HG02870 (cell line): ENCODE measurements around the gene DRD3.

Source experiments
- ATAC-seq: cut with Tn5 transposase; IDR thresholded peaks from one replicate; pipeline ENCODE4 v1.9.1; 2021; ENCODE audit warnings: mild to moderate bottlenecking, moderate library complexity; ENCODE audit not compliant: unreplicated experiment

DRD3 gene

GRCh38 chr3:114122027-114122709, 56.7 kb downstream of the DRD3 start:
- no peak for ATAC-seq

DNA sequence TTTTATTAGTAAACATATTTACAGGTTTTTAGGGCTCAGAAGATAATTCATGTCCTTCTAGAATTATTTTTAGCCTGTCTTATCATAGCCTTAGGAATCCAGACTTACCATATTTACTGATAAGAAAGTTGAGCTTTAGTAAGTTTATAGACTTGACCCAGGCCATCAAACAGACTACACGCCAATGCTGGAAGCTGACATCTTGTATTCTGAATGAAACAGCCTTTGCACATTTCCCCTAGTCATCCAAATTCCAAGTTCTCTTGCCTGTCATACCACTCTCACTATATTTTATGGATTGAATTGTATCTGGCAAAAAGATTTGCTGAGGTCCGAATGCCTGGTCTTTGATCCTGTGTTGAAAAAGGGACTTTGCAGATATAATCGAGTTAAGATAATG, 58.6 kb downstream of the DRD3 start:
- no peak for ATAC-seq

- no peak for ATAC-seq
Measured at GRCh38 chr3:114119776-114120175, 59.1 kb downstream of the DRD3 start.

GRCh38 chr3:114115143-114115542, 63.7 kb downstream of the DRD3 start:
- no peak for ATAC-seq

DNA sequence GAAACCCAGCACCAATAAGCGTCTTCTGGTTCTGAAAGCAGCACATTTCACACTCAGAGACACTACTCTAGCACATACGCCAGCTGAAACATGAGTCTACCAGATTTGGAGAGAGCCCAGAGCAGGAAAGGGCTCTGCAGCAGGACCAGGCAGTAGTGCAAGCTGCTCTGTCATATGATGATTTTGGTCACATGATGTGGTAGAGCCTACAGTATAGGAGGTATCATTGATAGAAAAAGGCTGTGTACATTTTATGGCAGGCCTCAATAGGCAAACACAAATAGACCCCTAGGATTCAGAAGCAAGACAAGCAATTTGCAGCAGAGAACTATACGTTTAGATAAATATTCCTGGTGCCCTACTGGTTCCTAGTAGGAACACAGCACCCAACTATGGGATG, 64.1 kb downstream of the DRD3 start:
- ATAC-seq, result no peak

- no peak for ATAC-seq
Measured at GRCh38 chr3:114112696-114113095, 66.2 kb downstream of the DRD3 start.

DNA sequence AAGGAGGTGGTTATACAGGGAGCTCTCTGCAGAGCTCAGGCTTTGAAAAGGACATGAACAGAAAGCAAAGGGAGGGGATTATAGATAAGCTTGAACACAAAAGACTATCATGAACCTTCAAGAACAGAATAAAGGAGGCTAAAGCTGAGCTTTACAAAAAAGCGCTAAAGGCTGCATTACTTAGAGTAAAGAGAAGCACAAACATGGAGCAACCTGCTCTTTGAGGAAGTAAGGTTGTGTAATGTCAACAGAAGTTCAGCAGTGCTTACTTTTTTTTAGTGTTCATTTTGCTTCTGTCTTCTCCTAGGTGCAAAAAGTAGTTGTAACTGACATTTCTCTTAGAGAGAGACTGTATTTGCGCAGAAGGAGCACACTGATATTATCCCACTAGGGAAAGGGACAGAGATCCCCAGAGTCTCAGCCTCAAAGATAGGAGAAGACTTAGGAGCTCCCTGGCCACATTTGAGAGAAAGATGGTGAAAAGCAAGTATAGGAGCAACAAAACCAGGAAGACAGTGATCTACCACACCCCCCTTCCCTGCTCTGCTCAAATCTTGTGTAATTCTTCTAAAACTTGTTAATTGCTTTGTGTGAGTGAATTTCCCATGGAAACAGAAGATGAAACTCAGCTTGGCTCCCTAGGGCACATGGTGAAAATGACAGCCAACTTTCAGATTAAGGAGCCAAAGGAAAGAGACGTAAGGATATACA, 67.6 kb downstream of the DRD3 start:
- no peak for ATAC-seq

- no peak for ATAC-seq
Measured at GRCh38 chr3:114110439-114110838, 68.4 kb downstream of the DRD3 start.

DNA sequence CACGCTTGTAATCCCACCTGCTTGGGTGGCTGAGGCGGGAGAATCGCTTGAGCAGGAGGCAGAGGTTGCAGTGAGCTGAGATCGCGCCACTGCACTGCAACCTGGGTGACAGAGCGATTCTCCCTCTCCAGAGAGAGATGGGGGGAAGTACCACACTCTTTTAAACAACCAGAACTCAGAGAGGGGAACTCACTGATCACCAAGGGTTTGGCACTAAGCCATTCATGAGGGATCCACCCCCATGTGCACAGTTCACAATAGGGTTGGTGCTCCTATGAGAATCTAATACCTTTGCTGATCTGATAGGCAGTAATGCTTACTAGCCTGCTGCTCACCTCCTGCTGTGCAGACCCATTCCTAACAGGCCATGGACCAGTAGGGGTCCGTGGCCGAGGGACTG, 70.7 kb downstream of the DRD3 start:
- ATAC-seq, result no peak

GRCh38 chr3:114104414-114104813, 74.4 kb downstream of the DRD3 start:
- no peak for ATAC-seq

DNA sequence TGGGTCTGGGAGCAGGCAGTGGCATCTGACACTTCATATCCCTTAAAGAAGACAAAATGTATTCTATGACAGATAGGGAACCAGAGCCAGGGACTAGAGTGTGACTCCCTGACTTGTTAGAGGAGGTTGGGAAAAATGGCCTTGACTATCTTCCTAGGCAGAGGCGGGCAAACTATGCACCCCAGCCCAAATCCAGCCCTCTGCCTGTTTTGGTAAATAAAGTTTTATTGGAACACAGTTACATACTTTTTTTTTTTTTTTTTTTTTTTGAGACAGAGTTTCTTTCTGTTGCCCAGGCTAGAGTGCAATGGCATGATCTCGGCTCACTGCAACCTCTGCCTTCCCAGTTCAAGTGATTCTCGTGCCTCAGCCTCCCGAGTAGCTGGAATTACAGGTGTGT, 75.0 kb downstream of the DRD3 start:
- ATAC-seq, result no peak

- ATAC-seq, result no peak
Measured at GRCh38 chr3:114103181-114103580, 75.7 kb downstream of the DRD3 start.

DNA sequence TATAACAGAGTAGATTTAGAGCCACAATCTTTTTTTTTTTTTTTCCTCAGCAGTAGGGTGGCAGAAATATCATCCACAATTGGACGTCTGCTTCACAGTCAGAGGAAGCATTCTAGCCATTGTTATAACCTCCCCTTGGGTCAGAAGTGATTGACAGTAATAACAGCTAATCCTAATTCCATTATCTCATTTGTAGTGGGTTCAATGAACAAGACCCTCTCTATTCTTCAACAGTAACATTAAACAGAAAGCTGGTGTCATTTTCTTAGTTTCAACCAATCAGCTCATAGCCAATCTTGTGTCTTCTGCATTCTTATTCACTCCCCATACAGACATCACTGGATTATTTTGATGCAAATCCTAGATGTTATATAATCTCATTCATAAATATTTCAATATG, 77.8 kb downstream of the DRD3 start:
- no peak for ATAC-seq

DNA sequence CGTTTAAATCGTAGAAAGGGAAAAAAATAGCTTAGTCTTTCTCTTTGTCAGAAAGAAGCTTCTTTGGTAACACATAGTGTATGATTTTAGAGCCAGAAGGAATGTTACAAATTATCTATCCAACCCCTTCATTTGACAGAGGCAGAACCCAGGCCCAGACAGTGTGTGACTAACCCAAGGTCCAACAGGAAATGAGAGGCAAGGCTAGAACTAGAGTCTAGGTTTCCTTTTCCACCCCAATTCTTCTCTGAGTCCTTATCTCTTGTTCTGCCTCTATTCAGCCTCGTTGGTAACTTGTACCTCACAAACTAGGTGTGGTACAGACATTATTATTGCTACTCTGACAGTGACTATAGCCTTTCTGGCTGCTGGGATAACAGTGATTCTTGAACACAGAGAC, 83.1 kb downstream of the DRD3 start:
- ATAC-seq, result no peak

DNA sequence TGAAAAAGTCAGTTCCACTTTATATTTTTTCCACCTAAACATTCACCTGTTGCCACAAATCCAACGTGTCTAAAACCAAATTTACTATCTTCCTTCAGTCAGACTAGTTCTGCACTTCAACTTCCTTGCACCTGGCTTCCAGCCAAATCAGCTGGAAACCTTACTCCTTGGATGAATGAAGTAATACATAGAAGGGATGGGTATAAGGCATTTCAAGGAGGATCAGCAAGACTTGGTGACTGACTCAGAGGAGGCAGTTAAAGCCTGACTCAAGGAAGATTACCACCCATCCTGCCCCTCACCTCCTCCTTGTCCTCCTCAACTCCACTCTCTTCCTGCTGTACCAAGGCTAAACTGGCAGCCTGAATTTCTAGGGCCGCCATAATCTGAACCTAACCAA, 85.3 kb downstream of the DRD3 start:
- no peak for ATAC-seq

DNA sequence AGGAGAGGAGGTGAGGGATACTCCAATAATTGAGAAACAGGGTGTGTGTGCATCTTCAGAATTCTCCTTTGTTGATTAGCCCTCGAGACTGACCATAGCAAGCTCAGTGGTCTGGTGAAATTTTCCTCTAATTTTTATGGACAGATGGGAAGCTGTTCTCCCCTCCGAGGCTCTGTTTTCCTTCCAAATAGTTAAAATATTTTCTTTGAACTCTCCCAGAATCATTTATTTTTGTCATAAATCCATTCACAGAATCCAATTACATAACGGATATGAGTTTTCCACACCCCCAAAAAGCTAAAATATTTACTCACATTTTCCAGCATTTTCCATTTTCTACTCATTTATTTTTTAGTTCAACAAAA, 85.9 kb downstream of the DRD3 start:
- ATAC-seq, result no peak

DNA sequence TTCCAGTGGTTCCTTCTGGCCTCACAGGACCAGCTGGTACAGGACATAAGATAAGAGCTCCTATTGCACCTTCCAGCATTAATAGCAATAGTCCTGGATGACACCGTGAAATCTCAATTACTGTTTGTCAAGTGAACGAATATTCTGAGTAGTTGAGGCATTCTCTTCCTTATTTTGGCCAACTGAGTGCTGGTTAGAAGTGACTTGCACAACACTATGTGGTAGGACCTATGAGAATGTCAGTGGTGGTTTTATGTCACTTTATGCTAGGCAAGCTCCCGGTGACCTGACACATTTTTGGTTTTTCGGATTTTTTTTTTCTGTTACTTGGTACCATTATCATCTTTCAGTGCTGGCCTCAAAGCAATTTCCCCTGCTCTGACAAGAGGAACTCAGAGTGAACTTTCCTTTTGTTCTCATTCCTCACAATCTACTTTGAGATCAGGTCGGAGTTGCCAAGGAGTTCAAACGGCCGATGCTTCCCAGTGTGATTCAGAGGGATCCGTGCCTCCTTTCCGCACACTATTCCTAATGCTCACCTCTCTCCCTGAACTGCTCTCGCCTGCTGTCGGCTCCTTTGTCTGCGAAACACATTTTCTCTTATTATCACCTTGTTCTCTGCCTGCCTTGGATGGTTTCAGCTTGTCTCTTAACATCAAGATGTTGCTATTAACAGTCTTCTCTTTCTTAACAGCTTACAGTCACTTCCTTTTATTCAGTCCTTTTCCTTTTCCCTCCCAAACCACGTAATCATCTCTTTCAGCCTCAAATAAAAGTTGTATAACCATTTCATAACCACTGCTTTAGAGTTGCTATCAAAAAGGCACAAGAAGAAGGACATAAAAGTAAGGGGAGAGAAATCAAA, 86.5 kb downstream of the DRD3 start:
- no peak for ATAC-seq

DNA sequence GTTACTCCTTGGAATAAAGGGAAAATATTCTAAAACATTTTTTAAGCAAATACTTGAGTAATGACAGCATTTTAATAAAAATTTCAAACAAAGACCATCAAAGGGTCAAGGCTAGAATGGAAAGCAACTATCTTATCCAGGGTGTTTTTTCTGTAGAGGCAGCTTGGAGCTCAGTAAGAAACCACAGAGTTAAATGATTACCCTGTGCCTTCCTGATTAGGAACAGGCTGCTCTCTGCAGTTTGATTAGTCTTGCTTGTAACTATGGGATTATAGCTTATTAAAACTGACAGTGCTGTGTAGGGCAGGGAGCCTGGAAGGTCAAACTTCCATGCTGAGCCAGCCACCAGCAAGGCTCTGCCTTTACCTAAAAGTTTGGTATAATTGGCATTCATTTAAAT, 89.2 kb downstream of the DRD3 start:
- no peak for ATAC-seq

DNA sequence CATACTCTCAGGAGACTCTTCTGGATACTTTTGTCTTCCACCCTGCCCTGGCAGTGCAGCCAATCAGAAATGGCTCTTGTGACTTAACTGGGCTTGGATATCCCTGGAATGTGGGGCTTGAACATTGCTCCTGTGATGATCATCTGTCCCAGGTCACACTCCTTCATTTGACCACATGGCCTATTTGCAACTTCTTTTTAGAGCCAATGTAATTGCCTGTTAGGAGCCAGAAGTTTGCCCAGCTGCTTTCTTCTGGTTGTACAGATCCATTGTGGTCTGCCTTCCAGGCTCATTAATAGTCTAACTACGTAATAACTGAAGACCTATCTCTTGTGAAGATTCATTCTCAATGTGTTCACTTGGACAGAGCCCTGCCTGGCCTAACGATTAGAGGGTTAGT, 92.5 kb downstream of the DRD3 start:
- no peak for ATAC-seq

GRCh38 chr3:114083112-114083511, 95.7 kb downstream of the DRD3 start:
- no peak for ATAC-seq

GRCh38 chr3:114081037-114081436, 97.8 kb downstream of the DRD3 start:
- ATAC-seq, result no peak

DNA sequence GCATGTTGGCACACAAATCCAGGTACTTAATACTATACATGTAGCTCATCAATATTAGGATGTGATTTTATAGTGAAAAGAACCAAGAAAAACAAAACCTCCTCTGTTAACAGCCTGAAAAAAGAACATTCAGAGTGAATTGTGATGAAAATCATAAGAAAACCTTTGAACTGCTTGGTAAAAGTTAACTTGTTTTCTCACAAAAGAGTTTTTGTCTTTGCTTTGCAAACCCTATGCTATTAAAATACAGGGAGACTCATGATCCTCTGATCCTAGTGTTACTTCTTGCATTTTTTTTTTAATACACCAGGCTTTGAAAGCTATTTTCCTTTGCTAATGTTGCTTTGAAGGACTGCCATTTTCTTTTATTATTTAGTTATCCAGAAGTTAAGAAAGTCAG, 98.7 kb downstream of the DRD3 start:
- ATAC-seq, result no peak
